HepG2 (cell line): ENCODE measurements around the gene AANAT. TPM values are rescaled to one million over a fixed set of nuclear protein-coding genes. Genes with fewer than 3 reads are reported as not detected.

ENCODE experiments used
- CC2D1A ChIP-seq: sonication (generic); formaldehyde crosslinking; IDR thresholded peaks from 2 replicates; pipeline ENCODE4 v1.8.1; 2023; ENCODE audit warnings: mild to moderate bottlenecking, missing genetic modification reagents
- DR1 ChIP-seq: sonication (generic); formaldehyde crosslinking; IDR thresholded peaks from 2 replicates; pipeline ENCODE4 v1.8.0; 2021; ENCODE audit warnings: mild to moderate bottlenecking, missing genetic modification reagents, inconsistent platforms
- FOXM1 ChIP-seq: sonication (generic); formaldehyde crosslinking; IDR thresholded peaks from 2 replicates; pipeline ENCODE4 v1.5.0; 2020; ENCODE audit warnings: missing genetic modification reagents
- GABPB1 ChIP-seq: IDR thresholded peaks from 2 replicates; pipeline ENCODE4 v1.6.1; 2016; ENCODE audit warnings: mild to moderate bottlenecking, missing genetic modification reagents, moderate library complexity, missing compliant biosample characterization
- HCFC1 ChIP-seq: fragments of 150-350 bp; IDR thresholded peaks from 2 replicates; pipeline ENCODE4 v1.6.1; 2014; ENCODE audit warnings: low read depth, low read length
- HOXA7 ChIP-seq: sonication (generic); formaldehyde crosslinking; IDR thresholded peaks from 2 replicates; pipeline ENCODE4 v1.8.1; 2022; ENCODE audit warnings: mild to moderate bottlenecking, missing genetic modification reagents, moderate library complexity
- ISX ChIP-seq: sonication (generic); formaldehyde crosslinking; conservative IDR thresholded peaks from 2 replicates; pipeline ENCODE4 v1.5.0; 2020; ENCODE audit warnings: missing genetic modification reagents
- RAD21 ChIP-seq: fragments of 450-650 bp; formaldehyde crosslinking; IDR thresholded peaks from 2 replicates; pipeline ENCODE4 v1.5.0; 2020; ENCODE audit warnings: mild to moderate bottlenecking
- RBM22 ChIP-seq: fragments of 200-400 bp; formaldehyde crosslinking; optimal IDR thresholded peaks from 2 replicates; pipeline ENCODE3; 2017; ENCODE audit warnings: mild to moderate bottlenecking, low read length, moderate library complexity
- RERE ChIP-seq: IDR thresholded peaks from 2 replicates; pipeline ENCODE4 v1.6.1; 2016; ENCODE audit warnings: low read depth, missing genetic modification reagents, missing compliant biosample characterization
- SMYD3 ChIP-seq: sonication (generic); formaldehyde crosslinking; IDR thresholded peaks from 2 replicates; pipeline ENCODE4 v1.8.1; 2023; ENCODE audit warnings: mild to moderate bottlenecking, missing genetic modification reagents
- SP140L ChIP-seq: sonication (generic); formaldehyde crosslinking; IDR thresholded peaks from 2 replicates; pipeline ENCODE4 v1.4.0; 2020; ENCODE audit warnings: missing genetic modification reagents, borderline replicate concordance
- SRF ChIP-seq: IDR thresholded peaks from 2 replicates; pipeline ENCODE4 v1.6.1; 2011; ENCODE audit warnings: mild to moderate bottlenecking, low read depth, low read length, moderate library complexity
- SRSF1 ChIP-seq: fragments of 200-400 bp; formaldehyde crosslinking; optimal IDR thresholded peaks from 2 replicates; pipeline ENCODE3; 2017; ENCODE audit warnings: mild to moderate bottlenecking, low read depth, low read length, moderate library complexity
- SRSF4 ChIP-seq: fragments of 200-400 bp; formaldehyde crosslinking; IDR thresholded peaks from one replicate; pipeline ENCODE4 v1.6.1; 2018; ENCODE audit warnings: mild to moderate bottlenecking, low read depth, low read length, moderate library complexity; ENCODE audit not compliant: poor library complexity, severe bottlenecking
- ZNF33B ChIP-seq: sonication (generic); formaldehyde crosslinking; IDR thresholded peaks from 2 replicates; pipeline ENCODE4 v1.5.1; 2020; ENCODE audit warnings: mild to moderate bottlenecking, missing genetic modification reagents
- ZNF770 ChIP-seq: sonication (generic); formaldehyde crosslinking; IDR thresholded peaks from 2 replicates; pipeline ENCODE4 v1.5.0; 2020; ENCODE audit warnings: mild to moderate bottlenecking, missing genetic modification reagents
- ZSCAN20 ChIP-seq: sonication (generic); formaldehyde crosslinking; IDR thresholded peaks from 2 replicates; pipeline ENCODE4 v1.4.0; 2020; ENCODE audit warnings: missing genetic modification reagents, mild to moderate bottlenecking, borderline replicate concordance
- polyA plus RNA-seq, 8 experiments: library from polyadenylated mRNA; depleted of rRNA in 3 of 8; stranded (reverse) in 7 of 8; unstranded in 1 of 8; fragments of >200 nt; fragmentation: Illumina TruSeq in 4 of 8; extraction: Trizol in 4 of 8; gene quantifications; 2 replicates each; pipeline versions ENCODE4 v1.2.1 to v1.2.3, GENCODE V29; 2011 to 2016; ENCODE audit warnings: low read depth in 4 of 8, missing spikeins in 1 of 8, mixed read lengths in 1 of 8; ENCODE audit not compliant: insufficient read depth in 1 of 8
- total RNA-seq, 5 experiments: library from RNA; depleted of rRNA; stranded (reverse); fragments of >200 nt; fragmentation: Illumina TruSeq; extraction: Trizol; gene quantifications; 2 replicates each; pipeline ENCODE4 v1.2.3, GENCODE V29; 2016; ENCODE audit warnings: low read depth in 1 of 5

Gene AANAT
- total and polyA plus RNA-seq, 2 of the 13 experiments (the other 11 are each of a cell fraction or from before 2014, with no cell fraction given), result 0.07 TPM; not detected in 1

- TF ChIP-seq RERE (0 out of 2 replicates have a peak, but pooled peaks have one; percentile 19), ZNF33B (CRISPR knock-in tag) (no peak), CC2D1A (CRISPR knock-in tag) (no peak; the same call in 1 of the 2 replicates), SP140L (CRISPR knock-in tag) (no peak), HOXA7 (no peak), GABPB1 (peak; percentile 57), DR1 (CRISPR knock-in tag) (no peak), ZSCAN20 (CRISPR knock-in tag) (no peak), ZNF770 (CRISPR knock-in tag) (no peak; the same call in 1 of the 2 replicates), SRSF4 (no peak), HCFC1 (no peak), FOXM1 (CRISPR knock-in tag) (no peak), RBM22 (no peak), SMYD3 (0 out of 2 replicates have a peak, but pooled peaks have one; percentile 71), ISX (CRISPR knock-in tag) (no peak), SRSF1 (no peak), SRF (no peak), RAD21 (CRISPR knock-in tag) (peak; percentile 99)
Observed at GRCh38 chr17:76506408-76507345, 39.3 kb downstream of the AANAT start (continued).
